Ishikawa (cell line): ENCODE data around the gene SMIM27.

Source experiments
- CEBPB ChIP-seq: IDR thresholded peaks from 2 replicates; pipeline ENCODE4 v1.6.1; 2012
- CREB1 ChIP-seq: IDR thresholded peaks from 2 replicates; pipeline ENCODE4 v1.6.1; 2012; ENCODE audit warnings: low read depth
- EGR1 ChIP-seq: IDR thresholded peaks from 2 replicates; pipeline ENCODE4 v1.6.1; 2012
- EP300 ChIP-seq: IDR thresholded peaks from 2 replicates; pipeline ENCODE4 v1.6.1; 2012; ENCODE audit warnings: borderline replicate concordance
- FOXM1 ChIP-seq: IDR thresholded peaks from 2 replicates; pipeline ENCODE4 v1.6.1; 2012; ENCODE audit warnings: low read depth, borderline replicate concordance
- MAX ChIP-seq: IDR thresholded peaks from 2 replicates; pipeline ENCODE4 v1.6.1; 2012
- NFIC ChIP-seq: IDR thresholded peaks from 2 replicates; pipeline ENCODE4 v1.6.1; 2012
- RAD21 ChIP-seq: IDR thresholded peaks from 2 replicates; pipeline ENCODE4 v1.6.1; 2012; ENCODE audit warnings: low read depth
- TAF1 ChIP-seq: IDR thresholded peaks from 2 replicates; pipeline ENCODE4 v1.6.1; 2012; ENCODE audit warnings: low read depth, mild to moderate bottlenecking
- TCF12 ChIP-seq: IDR thresholded peaks from 2 replicates; pipeline ENCODE4 v1.6.1; 2012; ENCODE audit warnings: low read depth
- TEAD4 ChIP-seq: IDR thresholded peaks from 2 replicates; pipeline ENCODE4 v1.6.1; 2012
- YY1 ChIP-seq: IDR thresholded peaks from 2 replicates; pipeline ENCODE4 v1.6.1; 2012; ENCODE audit warnings: low read depth
- ZBTB7A ChIP-seq: IDR thresholded peaks from 2 replicates; pipeline ENCODE4 v1.6.1; 2012; ENCODE audit warnings: low read depth
- TF ChIP-seq, protein P1 (sequence below): IDR thresholded peaks from 2 replicates; pipeline ENCODE4 v1.6.1; 2012; ENCODE audit warnings: low read depth, mild to moderate bottlenecking
- TF ChIP-seq, protein P2 (sequence below): IDR thresholded peaks from 2 replicates; pipeline ENCODE4 v1.6.1; 2012

SMIM27 gene

DNA sequence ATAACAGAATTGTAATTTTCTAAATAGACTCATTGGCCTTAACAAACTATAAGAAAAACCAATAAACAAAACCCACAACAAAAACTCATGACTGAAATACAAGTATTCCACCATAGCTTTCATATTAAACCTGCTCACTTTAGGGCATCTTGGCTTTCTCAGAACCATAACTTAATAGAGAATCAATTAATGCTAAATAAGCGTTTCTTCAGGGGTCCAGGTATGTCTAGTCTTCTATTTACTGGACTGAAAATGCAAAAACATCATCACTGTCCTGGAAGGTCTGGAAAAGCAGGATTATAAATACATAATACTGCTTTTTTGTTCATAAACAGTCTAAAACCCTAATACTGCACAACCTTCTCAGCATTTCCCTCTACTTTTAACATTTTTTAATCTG is 6.2 kb upstream of the SMIM27 start:
- TF ChIP-seq ZBTB7A, result no peak
- TF ChIP-seq MAX, result no peak
- no peak for TF ChIP-seq YY1

DNA sequence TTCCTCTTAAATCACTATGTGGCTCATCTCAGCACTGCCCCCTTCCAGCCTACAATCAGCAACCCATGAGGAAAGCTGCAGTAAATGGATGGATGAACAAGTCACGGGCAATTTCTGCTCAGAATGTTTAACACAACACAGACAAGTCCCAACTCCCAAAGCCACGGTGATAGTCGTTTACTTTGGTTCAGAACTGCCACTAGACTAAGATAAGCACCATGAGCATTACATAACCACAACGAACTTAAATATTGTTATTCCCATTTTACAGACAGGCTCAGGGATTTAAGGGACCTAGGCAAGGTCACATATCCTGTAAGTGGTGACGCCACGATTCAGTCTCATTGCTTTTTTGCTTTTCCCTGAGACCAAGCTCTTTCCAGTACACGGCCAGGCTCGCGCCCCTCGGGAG is 2.0 kb upstream of the SMIM27 start:
- no peak for TF ChIP-seq CEBPB
- TF ChIP-seq, protein P1, sequence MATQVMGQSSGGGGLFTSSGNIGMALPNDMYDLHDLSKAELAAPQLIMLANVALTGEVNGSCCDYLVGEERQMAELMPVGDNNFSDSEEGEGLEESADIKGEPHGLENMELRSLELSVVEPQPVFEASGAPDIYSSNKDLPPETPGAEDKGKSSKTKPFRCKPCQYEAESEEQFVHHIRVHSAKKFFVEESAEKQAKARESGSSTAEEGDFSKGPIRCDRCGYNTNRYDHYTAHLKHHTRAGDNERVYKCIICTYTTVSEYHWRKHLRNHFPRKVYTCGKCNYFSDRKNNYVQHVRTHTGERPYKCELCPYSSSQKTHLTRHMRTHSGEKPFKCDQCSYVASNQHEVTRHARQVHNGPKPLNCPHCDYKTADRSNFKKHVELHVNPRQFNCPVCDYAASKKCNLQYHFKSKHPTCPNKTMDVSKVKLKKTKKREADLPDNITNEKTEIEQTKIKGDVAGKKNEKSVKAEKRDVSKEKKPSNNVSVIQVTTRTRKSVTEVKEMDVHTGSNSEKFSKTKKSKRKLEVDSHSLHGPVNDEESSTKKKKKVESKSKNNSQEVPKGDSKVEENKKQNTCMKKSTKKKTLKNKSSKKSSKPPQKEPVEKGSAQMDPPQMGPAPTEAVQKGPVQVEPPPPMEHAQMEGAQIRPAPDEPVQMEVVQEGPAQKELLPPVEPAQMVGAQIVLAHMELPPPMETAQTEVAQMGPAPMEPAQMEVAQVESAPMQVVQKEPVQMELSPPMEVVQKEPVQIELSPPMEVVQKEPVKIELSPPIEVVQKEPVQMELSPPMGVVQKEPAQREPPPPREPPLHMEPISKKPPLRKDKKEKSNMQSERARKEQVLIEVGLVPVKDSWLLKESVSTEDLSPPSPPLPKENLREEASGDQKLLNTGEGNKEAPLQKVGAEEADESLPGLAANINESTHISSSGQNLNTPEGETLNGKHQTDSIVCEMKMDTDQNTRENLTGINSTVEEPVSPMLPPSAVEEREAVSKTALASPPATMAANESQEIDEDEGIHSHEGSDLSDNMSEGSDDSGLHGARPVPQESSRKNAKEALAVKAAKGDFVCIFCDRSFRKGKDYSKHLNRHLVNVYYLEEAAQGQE, result no peak
- TF ChIP-seq NFIC, result no peak
- TF ChIP-seq, protein P2, sequence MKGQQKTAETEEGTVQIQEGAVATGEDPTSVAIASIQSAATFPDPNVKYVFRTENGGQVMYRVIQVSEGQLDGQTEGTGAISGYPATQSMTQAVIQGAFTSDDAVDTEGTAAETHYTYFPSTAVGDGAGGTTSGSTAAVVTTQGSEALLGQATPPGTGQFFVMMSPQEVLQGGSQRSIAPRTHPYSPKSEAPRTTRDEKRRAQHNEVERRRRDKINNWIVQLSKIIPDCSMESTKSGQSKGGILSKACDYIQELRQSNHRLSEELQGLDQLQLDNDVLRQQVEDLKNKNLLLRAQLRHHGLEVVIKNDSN, result no peak
- no peak for TF ChIP-seq MAX
- TF ChIP-seq TEAD4, result no peak
- TF ChIP-seq TAF1, result no peak
- TF ChIP-seq RAD21, result no peak
- TF ChIP-seq CREB1, result no peak
- no peak for TF ChIP-seq YY1
- no peak for TF ChIP-seq EGR1
- no peak for TF ChIP-seq TCF12
- no peak for TF ChIP-seq ZBTB7A

GRCh38 chr9:32550562-32551275 is 1.4 kb upstream of the SMIM27 start:
- TF ChIP-seq CREB1 (peak; percentile 73), TCF12 (peak; percentile 50; the same call in 1 of the 2 replicates), EGR1 (peak; percentile 7; the same call in 1 of the 2 replicates), MAX (peak; percentile 32; the same call in 1 of the 2 replicates), ZBTB7A (peak; percentile 99), NFIC (no peak), FOXM1 (0 out of 2 replicates have a peak, but pooled peaks have one; percentile 25), TAF1 (peak; percentile 50; the same call in 1 of the 2 replicates), CEBPB (no peak)

DNA sequence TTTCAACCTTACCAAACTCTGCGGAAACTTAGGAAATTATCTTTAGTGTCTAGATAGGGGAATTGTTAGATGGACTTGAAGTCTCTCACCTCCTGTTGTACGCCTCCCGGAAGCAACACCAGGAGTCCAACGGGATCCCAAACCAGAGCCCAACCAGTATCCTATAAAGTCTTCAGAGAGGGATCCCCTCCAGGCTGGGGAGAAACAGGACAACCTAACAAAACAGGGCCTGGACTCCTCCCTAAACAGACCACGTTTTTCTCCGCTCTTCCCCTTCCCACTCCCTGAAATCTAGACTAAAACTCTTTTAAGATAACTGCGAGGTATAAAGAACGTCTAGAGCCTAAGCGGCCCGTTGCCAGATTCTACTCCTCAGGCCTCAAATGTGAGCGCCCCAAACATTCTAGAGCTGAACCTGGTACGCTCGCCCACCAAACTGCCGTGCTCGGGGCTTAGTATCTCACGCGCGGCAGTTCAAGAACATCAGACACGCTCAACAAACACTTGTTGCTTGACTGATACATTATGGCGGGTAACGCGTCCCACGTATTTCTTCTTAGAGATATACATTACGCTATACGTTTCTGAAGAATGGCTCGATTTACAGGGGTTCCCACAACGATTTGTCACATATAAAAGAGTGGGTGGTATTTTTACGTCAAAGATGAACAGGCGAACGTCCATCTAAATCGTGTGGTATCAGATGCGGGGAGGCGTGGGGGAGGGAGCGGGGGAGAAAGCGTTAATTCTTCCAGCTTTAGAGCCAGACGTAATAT is 663 bp upstream of the SMIM27 start:
- no peak for TF ChIP-seq RAD21
- no peak for TF ChIP-seq FOXM1
- TF ChIP-seq MAX, result no peak; the same call in 1 of the 2 replicates
- TF ChIP-seq, protein P1, result no peak
- TF ChIP-seq TCF12, result no peak
- no peak for TF ChIP-seq NFIC

DNA sequence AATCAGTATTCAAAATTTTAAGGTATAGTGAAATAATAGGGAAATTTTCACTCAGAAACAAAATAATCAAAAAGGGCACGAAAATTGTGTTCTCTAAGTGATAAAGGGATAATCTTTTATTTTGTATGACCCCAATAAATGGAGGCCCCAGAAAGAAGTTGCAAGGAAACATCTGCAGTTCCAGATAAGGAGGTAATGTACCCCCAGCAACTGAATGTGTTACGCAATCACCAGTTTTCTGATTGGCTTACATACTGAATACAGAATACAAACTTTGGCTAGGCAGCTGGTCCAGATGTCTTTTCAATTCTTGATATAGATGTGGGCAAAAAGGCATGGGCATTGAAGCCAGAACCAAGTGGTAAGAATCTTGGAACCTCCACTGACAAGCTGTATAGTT is 2.0 kb downstream of the SMIM27 start:
- TF ChIP-seq FOXM1, result no peak
- TF ChIP-seq CEBPB, result peak; percentile 94

DNA sequence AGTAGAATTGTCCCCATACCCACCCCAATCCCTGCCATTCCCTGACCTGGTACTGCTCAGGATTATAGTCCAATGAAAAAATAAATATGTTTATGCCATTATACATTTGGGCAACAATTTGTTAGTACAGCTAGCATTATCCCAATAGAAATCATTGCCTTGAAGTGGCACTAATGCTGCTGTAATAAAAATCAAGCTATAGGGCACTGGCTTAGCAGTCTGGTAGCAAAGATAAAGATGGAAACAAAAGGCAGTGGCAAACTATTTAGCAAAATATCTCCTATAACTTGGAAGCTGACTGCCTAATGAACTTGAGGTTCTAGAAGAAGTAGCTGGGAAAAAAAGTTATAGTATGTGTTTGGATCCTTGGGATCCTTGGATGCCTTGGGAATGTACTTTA is 2.5 kb downstream of the SMIM27 start:
- no peak for TF ChIP-seq EP300
- TF ChIP-seq, protein P1, result no peak
- TF ChIP-seq CREB1, result no peak
- no peak for TF ChIP-seq TCF12
- no peak for TF ChIP-seq MAX
- no peak for TF ChIP-seq RAD21
- no peak for TF ChIP-seq TAF1
